IMR-90 (cell line): ENCODE results near the gene ARNT2. TPM values are rescaled to one million over a fixed set of nuclear protein-coding genes. Genes with fewer than 3 reads are reported as not detected.

Source experiments
- ATAC-seq: fragments of 200-7000 bp; cut with Tn5 transposase; 2 replicates; pipeline ENCODE4 v1.9.1; 2020; ENCODE audit warnings: low read depth, mild to moderate bottlenecking, moderate library complexity
- BruUV-seq: library from RNA; stranded (reverse); fragments of 400-500 nt; replicated peaks from 2 replicates; lab custom pipeline; 2021; lab: Mats Ljungman, UMichigan
- CTCF ChIA-PET: fragments of 300-600 bp; formaldehyde crosslinking; extraction: SDS; loops from one replicate; lab custom pipeline; 2021; ENCODE audit warnings: antibody characterized with exemption; lab: Yijun Ruan, JAX
- POLR2A ChIA-PET: fragments of 300-600 bp; sonication (Branson Sonifier 250); formaldehyde crosslinking; loops from one replicate; lab custom pipeline; 2022; ENCODE audit warnings: antibody characterized with exemption; ENCODE audit not compliant: unreplicated experiment; lab: Charles Lee
- DNase-seq: peaks from one replicate; pipeline ENCODE4 v3.0.0; 2013
- H2AFZ ChIP-seq: replicated peaks from 2 replicates; pipeline ENCODE3; 2013; ENCODE audit warnings: low read length, mild to moderate bottlenecking; ENCODE audit not compliant: poor library complexity
- H2AK5ac ChIP-seq: 2 replicates; pipeline ENCODE4 v1.6.1; 2013; ENCODE audit warnings: low read depth, low read length, inconsistent platforms
- H2AK9ac ChIP-seq: replicated peaks from 2 replicates; pipeline ENCODE3; 2013; ENCODE audit warnings: mild to moderate bottlenecking, low read depth, low read length, moderate library complexity; ENCODE audit not compliant: poor library complexity
- H2BK120ac ChIP-seq: 2 replicates; pipeline ENCODE4 v1.6.1; 2013; ENCODE audit warnings: low read depth, low read length, inconsistent platforms
- H2BK15ac ChIP-seq: 3 replicates; pipeline ENCODE4 v1.6.1; 2013; ENCODE audit warnings: low read depth, low read length, inconsistent platforms
- H2BK20ac ChIP-seq: 2 replicates; pipeline ENCODE4 v1.6.1; 2013; ENCODE audit warnings: low read depth, mild to moderate bottlenecking, inconsistent platforms, low read length, moderate library complexity
- H2BK5ac ChIP-seq: 2 replicates; pipeline ENCODE4 v1.6.1; 2013; ENCODE audit warnings: mild to moderate bottlenecking, low read depth, low read length, inconsistent platforms; ENCODE audit not compliant: poor library complexity, severe bottlenecking
- H3K14ac ChIP-seq: replicated peaks from 2 replicates; pipeline ENCODE4 v1.6.1; 2013; ENCODE audit warnings: low read depth, low read length, inconsistent platforms
- H3K18ac ChIP-seq: 2 replicates; pipeline ENCODE4 v1.6.1; 2013; ENCODE audit warnings: low read depth, low read length, control low read depth
- H3K23ac ChIP-seq: 2 replicates; pipeline ENCODE4 v1.6.1; 2013; ENCODE audit warnings: low read depth, low read length, inconsistent platforms
- H3K27ac ChIP-seq: 2 replicates; pipeline ENCODE4 v1.5.1; 2013; ENCODE audit warnings: mild to moderate bottlenecking, control low read depth, low read length; ENCODE audit not compliant: insufficient read depth
- H3K27me3 ChIP-seq: 2 replicates; pipeline ENCODE4 v1.6.1; 2013; ENCODE audit warnings: low read length; ENCODE audit not compliant: control insufficient read depth, insufficient read depth
- H3K36me3 ChIP-seq: 2 replicates; pipeline ENCODE4 v1.6.1; 2013; ENCODE audit warnings: low read length, mixed read lengths; ENCODE audit not compliant: control insufficient read depth, insufficient read depth
- H3K4ac ChIP-seq: 2 replicates; pipeline ENCODE4 v1.6.1; 2013; ENCODE audit warnings: low read depth, low read length, inconsistent platforms
- H3K4me1 ChIP-seq: 2 replicates; pipeline ENCODE4 v1.6.1; 2013; ENCODE audit warnings: low read length, mixed read lengths; ENCODE audit not compliant: control insufficient read depth, insufficient read depth
- H3K4me2 ChIP-seq: 2 replicates; pipeline ENCODE4 v1.6.1; 2013; ENCODE audit warnings: low read depth, mild to moderate bottlenecking, control low read depth, low read length, moderate library complexity
- H3K4me3 ChIP-seq: 2 replicates; pipeline ENCODE4 v1.5.1; 2013; ENCODE audit warnings: low read depth, mild to moderate bottlenecking, control low read depth, low read length, moderate library complexity; ENCODE audit not compliant: insufficient read depth
- H3K56ac ChIP-seq: 2 replicates; pipeline ENCODE4 v1.6.1; 2013; ENCODE audit warnings: low read length, inconsistent platforms; ENCODE audit not compliant: insufficient read depth; ENCODE audit errors: extremely low read depth
- H3K79me1 ChIP-seq, 2 experiments: 2 replicates each; pipeline ENCODE4 v1.6.1; 2013; ENCODE audit warnings: low read length in 2 of 2, inconsistent platforms in 1 of 2, low read depth in 1 of 2
- H3K9ac ChIP-seq: 2 replicates; pipeline ENCODE4 v1.6.1; 2013; ENCODE audit warnings: low read depth, low read length, control low read depth
- H3K9me1 ChIP-seq: 2 replicates; pipeline ENCODE4 v1.6.1; 2013; ENCODE audit warnings: low read length, inconsistent platforms; ENCODE audit not compliant: insufficient read depth
- H3K9me3 ChIP-seq: 2 replicates; pipeline ENCODE4 v1.6.1; 2013; ENCODE audit warnings: low read length; ENCODE audit not compliant: control insufficient read depth, insufficient read depth
- H4K20me1 ChIP-seq: 2 replicates; pipeline ENCODE4 v1.6.1; 2013; ENCODE audit warnings: low read length, inconsistent platforms; ENCODE audit not compliant: insufficient read depth
- H4K5ac ChIP-seq: 2 replicates; pipeline ENCODE4 v1.6.1; 2013; ENCODE audit warnings: mild to moderate bottlenecking, low read depth, low read length, control low read depth
- H4K8ac ChIP-seq, 2 experiments: 2 replicates each; pipeline ENCODE4 v1.6.1; 2013; ENCODE audit warnings: low read depth in 2 of 2, low read length in 2 of 2, control low read depth in 1 of 2, inconsistent platforms in 1 of 2
- H4K91ac ChIP-seq: 2 replicates; pipeline ENCODE4 v1.6.1; 2013; ENCODE audit warnings: low read depth, low read length, inconsistent platforms; ENCODE audit not compliant: insufficient read depth
- BHLHE40 ChIP-seq: fragments of 150-350 bp; IDR thresholded peaks from 2 replicates; pipeline ENCODE4 v1.6.1; 2016; ENCODE audit warnings: mild to moderate bottlenecking, low read depth, low read length
- CEBPB ChIP-seq: IDR thresholded peaks from 2 replicates; pipeline ENCODE4 v1.6.1; 2012; ENCODE audit warnings: low read depth, low read length, improper control_type of control experiment
- CHD1 ChIP-seq: IDR thresholded peaks from 2 replicates; pipeline ENCODE4 v1.6.1; 2012; ENCODE audit warnings: low read depth, low read length, improper control_type of control experiment
- FOS ChIP-seq: fragments of 150-350 bp; IDR thresholded peaks from 2 replicates; pipeline ENCODE4 v1.6.1; 2016; ENCODE audit warnings: low read depth, low read length
- MAFK ChIP-seq: IDR thresholded peaks from 2 replicates; pipeline ENCODE4 v1.6.1; 2012; ENCODE audit warnings: low read depth, low read length, improper control_type of control experiment
- MAZ ChIP-seq: IDR thresholded peaks from 2 replicates; pipeline ENCODE4 v1.6.1; 2012; ENCODE audit warnings: low read depth, mild to moderate bottlenecking, low read length, improper control_type of control experiment, moderate library complexity, borderline replicate concordance
- MXI1 ChIP-seq: IDR thresholded peaks from 2 replicates; pipeline ENCODE4 v1.6.1; 2012; ENCODE audit warnings: low read depth, mild to moderate bottlenecking, low read length, moderate library complexity, borderline replicate concordance
- NFE2L2 ChIP-seq: fragments of 150-350 bp; IDR thresholded peaks from 2 replicates; pipeline ENCODE4 v1.6.1; 2016; ENCODE audit warnings: low read depth, mild to moderate bottlenecking, low read length
- POLR2A ChIP-seq: IDR thresholded peaks from 2 replicates; pipeline ENCODE4 v1.6.1; 2012; ENCODE audit warnings: mild to moderate bottlenecking, low read depth, low read length
- RAD21 ChIP-seq: IDR thresholded peaks from 2 replicates; pipeline ENCODE4 v1.6.1; 2012; ENCODE audit warnings: low read length, improper control_type of control experiment
- RCOR1 ChIP-seq: IDR thresholded peaks from 2 replicates; pipeline ENCODE4 v1.6.1; 2012; ENCODE audit warnings: mild to moderate bottlenecking, low read length, improper control_type of control experiment; ENCODE audit not compliant: insufficient replicate concordance
- RFX5 ChIP-seq: IDR thresholded peaks from 2 replicates; pipeline ENCODE4 v1.8.0; 2012; ENCODE audit warnings: low read depth, mild to moderate bottlenecking, low read length, moderate library complexity
- SMC3 ChIP-seq: fragments of 150-350 bp; IDR thresholded peaks from 2 replicates; pipeline ENCODE4 v1.6.1; 2016; ENCODE audit warnings: low read depth, mild to moderate bottlenecking, antibody characterized with exemption, low read length, moderate library complexity
- USF2 ChIP-seq: fragments of 150-350 bp; IDR thresholded peaks from 2 replicates; pipeline ENCODE4 v1.6.1; 2017; ENCODE audit warnings: mild to moderate bottlenecking, antibody characterized with exemption, low read length, low read depth
- WGBS, 2 experiments: methylation state at CpG; one replicate each; pipeline versions ENCODE4 v1.1.5 to v1.1.7; 2013; ENCODE audit warnings: missing lambda C conversion rate in 2 of 2; ENCODE audit not compliant: insufficient read length in 1 of 2; ENCODE audit errors: extremely low coverage in 2 of 2; 5-methylcytosine and 5-hydroxymethylcytosine counted together
- dilution Hi-C: fragments of 300-500 bp; cut with HindIII; formaldehyde crosslinking; loops from one replicate; pipeline ENCODE4 v1.14.3; 2018; ENCODE audit warnings: low sequenced_read_pairs; ENCODE audit not compliant: unreplicated experiment
- in situ Hi-C: fragments of 300-500 bp; cut with MboI; formaldehyde crosslinking; loops from 3 replicates; pipeline ENCODE4 v1.14.3; 2019; ENCODE audit warnings: low sequenced_read_pairs, inconsistent platforms, mixed read lengths
- intact Hi-C: fragments of 100-400 bp; cut with micrococcal nuclease; formaldehyde crosslinking; loops from 2 replicates; pipeline ENCODE4 v1.10.0; 2022
- polyA plus RNA-seq, 3 experiments: library from polyadenylated mRNA; depleted of rRNA; stranded (reverse); fragments of >200 nt; gene quantifications; 2 replicates each; pipeline ENCODE4 v1.2.3, GENCODE V29; 2012; ENCODE audit warnings: low replicate concordance in 1 of 3
- total RNA-seq: library from RNA; depleted of rRNA; stranded (reverse); fragments of >200 nt; gene quantifications from 2 replicates; pipeline ENCODE4 v1.2.3, GENCODE V29; 2012
- TF ChIP-seq, protein P1 (sequence below): conservative IDR thresholded peaks from 2 replicates; pipeline ENCODE4 v1.5.1; 2012; ENCODE audit warnings: mild to moderate bottlenecking, low read depth, low read length, improper control_type of control experiment

ARNT2 gene
- total and polyA plus RNA-seq, 2 of the 4 experiments (the other 2 are of a cell fraction) = 18.2 to 19.0 TPM

- no peak for TF ChIP-seq FOS
Measured at GRCh38 chr15:80414546-80415357, 10.6 kb downstream of the ARNT2 start (continued).

GRCh38 chr15:80415358-80415670 is 11.1 kb downstream of the ARNT2 start:
- no peaks in the 10 kb centered on the region for H3K9me3 ChIP-seq
- no peak overlapping the region for H4K91ac ChIP-seq
- peaks cover 7% of the 10 kb centered on the region; the same call in 1 of the 2 replicates for H4K20me1 ChIP-seq
- no peak overlapping the region for H2BK120ac ChIP-seq
- intact Hi-C loops = no loop called here
- no peak overlapping the region for H2BK5ac ChIP-seq
- no TSS peak for BruUV-seq
- CTCF ChIA-PET = interaction anchor here (0.6 kb wide), 1 partner anchor 185 kb away, joined by 4 read pairs; no protein-coding TSS in a partner anchor
- no peak overlapping the region for H4K5ac ChIP-seq
- H2AK9ac ChIP-seq = peak overlapping the region; percentile 39
- peaks cover 11% of the 10 kb centered on the region for H3K4me1 ChIP-seq
- H3K9ac ChIP-seq = no peak overlapping the region
- POLR2A ChIA-PET = no interaction called here
- no peak overlapping the region for H2AFZ ChIP-seq
- dilution Hi-C loops = no loop called here
- no peak overlapping the region for H3K56ac ChIP-seq
- H3K79me1 ChIP-seq = peaks cover 10 to 45% of the 10 kb centered on the region in 2 experiments
- H3K27ac ChIP-seq = no peak overlapping the region
- peaks cover 20% of the 10 kb centered on the region for H3K9me1 ChIP-seq
- no peak for DNase-seq
- H3K27me3 ChIP-seq = no peaks in the 10 kb centered on the region
- no peak overlapping the region for H2AK5ac ChIP-seq
- no peak overlapping the region for H3K14ac ChIP-seq
- H3K18ac ChIP-seq = no peak overlapping the region
- H3K4me3 ChIP-seq = no peak overlapping the region
- H2BK20ac ChIP-seq = no peak overlapping the region
- in situ Hi-C loops = no loop called here
- H2BK15ac ChIP-seq = no peak overlapping the region
- H3K23ac ChIP-seq = no peak overlapping the region
- 92% methylated on average over 5 of the region's 11 CpGs; no CpG with 5 or more reads in 1 of the 2 experiments for WGBS, 2 experiments
- H3K36me3 ChIP-seq = no peaks in the 10 kb centered on the region
- H3K4ac ChIP-seq = no peak overlapping the region
- H4K8ac ChIP-seq = no peak overlapping the region
- H3K4me2 ChIP-seq = no peak overlapping the region
- no peak for ATAC-seq
- TF ChIP-seq MAFK = no peak
- TF ChIP-seq RCOR1 = no peak
- no peak for TF ChIP-seq NFE2L2
- TF ChIP-seq BHLHE40 = no peak
- no peak for TF ChIP-seq CHD1
- no peak for TF ChIP-seq POLR2A
- TF ChIP-seq USF2 = no peak
- TF ChIP-seq MXI1 = no peak
- no peak for TF ChIP-seq RAD21
- TF ChIP-seq RFX5 = no peak
- no peak for TF ChIP-seq SMC3
- TF ChIP-seq FOS = no peak
- TF ChIP-seq, protein P1, sequence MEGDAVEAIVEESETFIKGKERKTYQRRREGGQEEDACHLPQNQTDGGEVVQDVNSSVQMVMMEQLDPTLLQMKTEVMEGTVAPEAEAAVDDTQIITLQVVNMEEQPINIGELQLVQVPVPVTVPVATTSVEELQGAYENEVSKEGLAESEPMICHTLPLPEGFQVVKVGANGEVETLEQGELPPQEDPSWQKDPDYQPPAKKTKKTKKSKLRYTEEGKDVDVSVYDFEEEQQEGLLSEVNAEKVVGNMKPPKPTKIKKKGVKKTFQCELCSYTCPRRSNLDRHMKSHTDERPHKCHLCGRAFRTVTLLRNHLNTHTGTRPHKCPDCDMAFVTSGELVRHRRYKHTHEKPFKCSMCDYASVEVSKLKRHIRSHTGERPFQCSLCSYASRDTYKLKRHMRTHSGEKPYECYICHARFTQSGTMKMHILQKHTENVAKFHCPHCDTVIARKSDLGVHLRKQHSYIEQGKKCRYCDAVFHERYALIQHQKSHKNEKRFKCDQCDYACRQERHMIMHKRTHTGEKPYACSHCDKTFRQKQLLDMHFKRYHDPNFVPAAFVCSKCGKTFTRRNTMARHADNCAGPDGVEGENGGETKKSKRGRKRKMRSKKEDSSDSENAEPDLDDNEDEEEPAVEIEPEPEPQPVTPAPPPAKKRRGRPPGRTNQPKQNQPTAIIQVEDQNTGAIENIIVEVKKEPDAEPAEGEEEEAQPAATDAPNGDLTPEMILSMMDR = no peak
- TF ChIP-seq CEBPB = no peak
- TF ChIP-seq MAZ = no peak
